ENCODE data around the gene PRPF19. TPM values are rescaled to one million over a fixed set of nuclear protein-coding genes. Genes with fewer than 3 reads are reported as not detected.

Gene PRPF19
- total RNA-seq, 1 experiment from 2014 or later: 115 TPM

DNA sequence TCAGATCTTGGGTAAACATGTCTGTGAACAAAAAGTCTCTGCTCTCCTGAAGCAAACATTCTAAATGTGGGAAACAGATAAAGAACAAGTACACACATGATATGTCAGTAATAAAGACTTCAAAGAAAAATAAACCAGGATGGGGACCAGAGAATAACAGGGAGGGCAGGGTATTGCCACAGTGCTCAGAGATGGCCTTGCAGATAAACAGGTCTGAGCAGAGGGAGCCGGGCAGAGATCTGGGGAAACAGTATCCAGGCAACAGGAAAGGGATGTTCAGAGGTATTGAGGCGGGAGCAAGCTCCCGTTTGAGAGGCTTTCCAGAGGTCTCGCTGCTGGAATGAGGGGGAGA, 61.5 kb downstream of the PRPF19 start:
- H3K27ac Mint-ChIP-seq (ENCODE audit: low read depth, unreplicated experiment): peak overlapping the region; percentile 92
- no peaks in the 10 kb centered on the region for H3K9me3 Mint-ChIP-seq (ENCODE audit: unreplicated experiment)
- H3K4me1 Mint-ChIP-seq (ENCODE audit: insufficient read depth, unreplicated experiment): peaks cover 42% of the 10 kb centered on the region
- POLR2A ChIA-PET: interaction anchor here (1.7 kb wide), 2 partner anchors 14 to 26 kb away, joined by 4 to 7 read pairs; no protein-coding TSS in a partner anchor
- intact Hi-C loops (cut with micrococcal nuclease): no loop called here
- H3K36me3 Mint-ChIP-seq (ENCODE audit: insufficient read depth, unreplicated experiment): peaks cover 31% of the 10 kb centered on the region
- H3K4me3 Mint-ChIP-seq (ENCODE audit: unreplicated experiment): peak overlapping the region; percentile 91
- CTCF ChIA-PET: interaction anchor here (0.6 to 5.3 kb wide), 5 partner anchors 13 to 108 kb away, joined by 3 to 36 read pairs (median 20); no protein-coding TSS in a partner anchor
- no peaks in the 10 kb centered on the region for H3K27me3 Mint-ChIP-seq (ENCODE audit: insufficient read depth, unreplicated experiment)
- no peak for DNase-seq (ENCODE audit: unreplicated experiment)
- no TSS peak for BruUV-seq (replicated peaks)
- no peak for TF ChIP-seq CTCF (IDR thresholded peaks at IDR 0.05; ENCODE audit: unreplicated experiment)

DNA sequence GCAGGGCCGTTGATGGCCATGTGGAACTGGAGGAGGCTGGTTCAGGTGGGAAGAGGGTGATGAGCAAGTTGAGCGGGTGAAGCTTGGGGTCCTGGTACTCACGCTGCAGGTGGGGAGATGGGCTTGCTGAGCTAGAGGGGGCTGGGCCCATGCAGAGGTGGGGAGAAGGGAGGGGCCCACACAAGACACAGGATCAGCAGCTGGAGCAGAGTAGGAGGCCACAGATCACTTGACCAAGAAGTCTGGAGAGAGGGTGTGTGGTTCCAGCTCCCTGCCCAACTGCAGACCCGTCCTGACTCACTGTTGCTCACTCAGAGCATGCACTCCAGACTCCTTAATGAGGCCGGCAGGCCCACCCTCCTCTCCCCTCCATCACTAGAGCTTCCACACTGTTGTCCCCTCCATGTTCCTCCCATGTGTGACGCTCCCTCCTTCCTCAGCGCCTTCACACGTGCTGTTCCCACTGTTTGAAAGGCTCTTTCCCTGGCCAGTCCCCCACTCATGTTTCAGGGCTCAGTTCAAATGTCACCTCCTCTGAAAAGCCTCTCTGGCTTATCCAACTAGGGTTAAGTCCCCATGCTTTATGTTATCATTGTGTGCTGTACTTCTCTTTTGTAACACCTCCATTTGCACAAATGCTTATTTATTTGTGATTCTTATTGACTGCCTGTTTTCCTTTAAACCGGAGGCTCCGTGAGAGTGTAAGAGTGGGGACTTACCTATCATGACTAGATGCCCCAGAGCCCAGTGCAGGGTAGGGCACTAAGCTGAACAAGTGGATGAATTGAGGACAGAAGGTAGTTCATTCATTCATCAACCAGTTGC, 62.1 kb downstream of the PRPF19 start:
- BruUV-seq (replicated peaks): no TSS peak
- POLR2A ChIA-PET: interaction anchor here (0.5 to 2.7 kb wide), 4 partner anchors 13 to 517 kb away, joined by 3 to 26 read pairs (median 6); partner anchors contain the start of gene PRPF19
- H3K36me3 Mint-ChIP-seq (ENCODE audit: insufficient read depth, unreplicated experiment): peaks cover 28% of the 10 kb centered on the region
- no peak for DNase-seq (ENCODE audit: unreplicated experiment)
- H3K27ac Mint-ChIP-seq (ENCODE audit: low read depth, unreplicated experiment): peak overlapping the region; percentile 92
- intact Hi-C loops (cut with micrococcal nuclease): no loop called here
- CTCF ChIA-PET: interaction anchor here (0.6 to 5.3 kb wide), 5 partner anchors 13 to 109 kb away, joined by 3 to 36 read pairs (median 20); no protein-coding TSS in a partner anchor
- H3K9me3 Mint-ChIP-seq (ENCODE audit: unreplicated experiment): no peaks in the 10 kb centered on the region
- no peaks in the 10 kb centered on the region for H3K27me3 Mint-ChIP-seq (ENCODE audit: insufficient read depth, unreplicated experiment)
- H3K4me1 Mint-ChIP-seq (ENCODE audit: insufficient read depth, unreplicated experiment): peaks cover 42% of the 10 kb centered on the region
- TF ChIP-seq CTCF (IDR thresholded peaks at IDR 0.05; ENCODE audit: unreplicated experiment): no peak
- peak overlapping the region; percentile 91 for H3K4me3 Mint-ChIP-seq (ENCODE audit: unreplicated experiment)

GRCh38 chr11:60842668-60843600, 63.5 kb downstream of the PRPF19 start:
- H3K4me1 Mint-ChIP-seq (ENCODE audit: insufficient read depth, unreplicated experiment): peaks cover 42% of the 10 kb centered on the region
- H3K27me3 Mint-ChIP-seq (ENCODE audit: insufficient read depth, unreplicated experiment): no peaks in the 10 kb centered on the region
- POLR2A ChIA-PET: interaction anchor here (0.6 to 2.7 kb wide), 11 partner anchors 12 to 316 kb away, joined by 3 to 26 read pairs (median 4); partner anchors contain the start of genes PRPF19 and TMEM109
- no peak for TF ChIP-seq CTCF (IDR thresholded peaks at IDR 0.05; ENCODE audit: unreplicated experiment)
- no peaks in the 10 kb centered on the region for H3K9me3 Mint-ChIP-seq (ENCODE audit: unreplicated experiment)
- intact Hi-C loops (cut with micrococcal nuclease): loop anchor here (1.0 kb wide), 1 partner anchor 68 kb away; no protein-coding TSS in a partner anchor
- peaks cover 23% of the 10 kb centered on the region for H3K36me3 Mint-ChIP-seq (ENCODE audit: insufficient read depth, unreplicated experiment)
- no TSS peak for BruUV-seq (replicated peaks)
- H3K4me3 Mint-ChIP-seq (ENCODE audit: unreplicated experiment): peak overlapping the region; percentile 91
- CTCF ChIA-PET: interaction anchor here (0.6 to 5.3 kb wide), 8 partner anchors 9 to 68 kb away, joined by 3 to 36 read pairs (median 4); partner anchors contain the start of gene PTGDR2
- peak overlapping the region; percentile 92 for H3K27ac Mint-ChIP-seq (ENCODE audit: low read depth, unreplicated experiment)
- no peak for DNase-seq (ENCODE audit: unreplicated experiment)
